ENCODE results near the gene RASA2. TPM values are rescaled to one million over a fixed set of nuclear protein-coding genes. Genes with fewer than 3 reads are reported as not detected.

RASA2 gene
- total and polyA plus RNA-seq, 2 experiments from 2014 or later = 16.6 to 28.6 TPM

- peaks cover 15% of the 10 kb centered on the region for H3K36me3 Mint-ChIP-seq (ENCODE audit: low read depth)
- peaks cover 24% of the 10 kb centered on the region for H3K4me1 Mint-ChIP-seq
- no peak overlapping the region for H3K4me3 ChIP-seq
- H3K79me2 ChIP-seq (replicated peaks; ENCODE audit: insufficient read depth) = no peaks in the 10 kb centered on the region
- no peaks in the 10 kb centered on the region for H4K20me1 ChIP-seq (replicated peaks; ENCODE audit: insufficient read depth)
- H3K4me2 ChIP-seq = no peak overlapping the region; the same call in 1 of the 2 replicates
- peaks cover 26% of the 10 kb centered on the region for H3K27me3 ChIP-seq (ENCODE audit: insufficient read depth)
- H3K4me1 ChIP-seq (ENCODE audit: insufficient read depth) = peaks cover 5% of the 10 kb centered on the region
- H2AFZ ChIP-seq = 0 out of 2 replicates have a peak overlapping the region, but pooled peaks have one; percentile 47
- no peak overlapping the region for H3K4me3 Mint-ChIP-seq
- peaks cover 26% of the 10 kb centered on the region for H3K27me3 Mint-ChIP-seq (ENCODE audit: insufficient read depth, low read depth, poor library complexity)
- H3K9me3 Mint-ChIP-seq = peaks cover 20% of the 10 kb centered on the region
- no peaks in the 10 kb centered on the region for H3K9me2 ChIP-seq (ENCODE audit: insufficient read depth)
- no peak for ATAC-seq
- H3K27ac ChIP-seq (ENCODE audit: low read depth) = no peak overlapping the region
- H3F3A ChIP-seq (replicated peaks; ENCODE audit: low read depth) = no peaks in the 10 kb centered on the region
- TF ChIP-seq REST (IDR thresholded peaks at IDR 0.05; ENCODE audit: unreplicated experiment) = no peak
- no peak for TF ChIP-seq EZH2 (IDR thresholded peaks at IDR 0.05; ENCODE audit: low read depth, unreplicated experiment)
- no peak for TF ChIP-seq POLR2AphosphoS5 (IDR thresholded peaks at IDR 0.05; ENCODE audit: low read depth)
- TF ChIP-seq ZNF331 (CRISPR knock-in tag; IDR thresholded peaks at IDR 0.05; ENCODE audit: low read depth) = no peak
- no peak for TF ChIP-seq ZNF114 (CRISPR knock-in tag; IDR thresholded peaks at IDR 0.05)
- no peaks in the 10 kb centered on the region for H3K36me3 ChIP-seq (ENCODE audit: insufficient read depth)
- H3K27ac Mint-ChIP-seq = no peak overlapping the region; the same call in 1 of the 2 replicates
- peak; percentile 27 for DNase-seq (ENCODE audit: low spot score)
These were observed 177.2 kb downstream of the RASA2 start for GRCh38 chr3:141663993-141664392.

Other genes starting within 250 kb of the RASA2 start
- 11.5 and 12.4 TPM in 2 replicates for gene ZBTB38, start 118.5 kb upstream of the RASA2 start, total RNA-seq (2014; rRNA removed; shearing (Covaris generic))
- gene ZBTB38, start 118.5 kb upstream of the RASA2 start, polyA plus RNA-seq (2016; fragmentation: Nextera tagmentation; extraction: Ambion mirVana) = 5.9 and 8.7 TPM in 2 replicates

All from GM23338 (cell line).